GM12872 (cell line): ENCODE measurements around the gene KLC1.

Experiments used
- CTCF ChIP-seq: IDR thresholded peaks from 3 replicates; pipeline ENCODE4 v1.5.1; 2011; ENCODE audit warnings: low read depth, mild to moderate bottlenecking, low read length, moderate library complexity; ENCODE audit not compliant: insufficient read depth

Gene KLC1

GRCh38 chr14:103676881-103677675 lies 48.1 kb downstream of the KLC1 start:
- no peak for TF ChIP-seq CTCF

GRCh38 chr14:103679351-103679750 lies 50.3 kb downstream of the KLC1 start:
- TF ChIP-seq CTCF: peak; percentile 90

- no peak for TF ChIP-seq CTCF
These were observed 51.6 kb downstream of the KLC1 start for GRCh38 chr14:103680491-103681231.

- TF ChIP-seq CTCF: no peak
These were observed 54.1 kb downstream of the KLC1 start for GRCh38 chr14:103683139-103683538.

GRCh38 chr14:103684471-103684870 lies 55.5 kb downstream of the KLC1 start:
- no peak for TF ChIP-seq CTCF

GRCh38 chr14:103684871-103685270 lies 55.9 kb downstream of the KLC1 start:
- no peak for TF ChIP-seq CTCF

GRCh38 chr14:103685276-103686211 lies 56.5 kb downstream of the KLC1 start:
- no peak for TF ChIP-seq CTCF
